Suprapubic skin (tissue), 4 donors: ENCODE results near the gene PGA5. TPM values are rescaled to one million over a fixed set of nuclear protein-coding genes. Genes with fewer than 3 reads are reported as not detected.

Experiments
- DNase-seq, 2 donors: peaks; one replicate each; pipeline ENCODE4 v3.0.0-alpha.2; 2019; ENCODE audit warnings: low spot score in 2 of 2
- H3K27ac ChIP-seq: fragments of 200-600 bp; sonication (generic); one replicate; pipeline ENCODE4 v1.5.1; 2019
- H3K27me3 ChIP-seq: fragments of 200-600 bp; sonication (generic); one replicate; pipeline ENCODE4 v1.5.1; 2019
- H3K36me3 ChIP-seq: fragments of 200-600 bp; sonication (generic); one replicate; pipeline ENCODE4 v1.5.1; 2019
- H3K4me1 ChIP-seq: fragments of 200-600 bp; sonication (generic); one replicate; pipeline ENCODE4 v1.5.1; 2019
- H3K4me3 ChIP-seq: fragments of 200-600 bp; sonication (generic); one replicate; pipeline ENCODE4 v1.5.1; 2019; ENCODE audit warnings: mild to moderate bottlenecking
- H3K9me3 ChIP-seq: fragments of 200-600 bp; sonication (generic); one replicate; pipeline ENCODE4 v1.5.1; 2019
- EP300 ChIP-seq: sonication (generic); formaldehyde crosslinking; IDR thresholded peaks from one replicate; pipeline ENCODE4 v1.6.1; 2017; ENCODE audit warnings: antibody characterized with exemption
- POLR2A ChIP-seq, 2 donors: fragments of 450-650 bp; IDR thresholded peaks; one replicate each; pipeline ENCODE4 v1.6.1; 2017; ENCODE audit warnings: antibody characterized with exemption in 2 of 2, mild to moderate bottlenecking in 2 of 2, moderate library complexity in 2 of 2
- POLR2AphosphoS5 ChIP-seq, 3 donors: sonication (generic); formaldehyde crosslinking; IDR thresholded peaks; one replicate each; pipeline ENCODE4 v1.6.1; 2017; ENCODE audit warnings: antibody characterized with exemption in 3 of 3
- WGBS: methylation state at CpG from one replicate; pipeline ENCODE4 v1.1.5; 2018; 5-methylcytosine and 5-hydroxymethylcytosine counted together
- total RNA-seq, 4 donors: library from RNA; depleted of rRNA; stranded (reverse); fragments of >200 nt; gene quantifications; one replicate each; pipeline ENCODE4 v1.1.0, GENCODE V29; 2016
- TF ChIP-seq, protein P1 (sequence below), 2 donors: fragments of 200-600 bp in 1 of 2; fragments of 450-650 bp in 1 of 2; sonication (generic) in 1 of 2; IDR thresholded peaks; one replicate each; pipeline ENCODE4 v1.5.1; 2016 to 2019; ENCODE audit warnings: antibody characterized with exemption in 2 of 2, mild to moderate bottlenecking in 1 of 2, moderate library complexity in 1 of 2

PGA5 gene
- total RNA-seq, 4 donors from 2014 or later = not detected

DNA sequence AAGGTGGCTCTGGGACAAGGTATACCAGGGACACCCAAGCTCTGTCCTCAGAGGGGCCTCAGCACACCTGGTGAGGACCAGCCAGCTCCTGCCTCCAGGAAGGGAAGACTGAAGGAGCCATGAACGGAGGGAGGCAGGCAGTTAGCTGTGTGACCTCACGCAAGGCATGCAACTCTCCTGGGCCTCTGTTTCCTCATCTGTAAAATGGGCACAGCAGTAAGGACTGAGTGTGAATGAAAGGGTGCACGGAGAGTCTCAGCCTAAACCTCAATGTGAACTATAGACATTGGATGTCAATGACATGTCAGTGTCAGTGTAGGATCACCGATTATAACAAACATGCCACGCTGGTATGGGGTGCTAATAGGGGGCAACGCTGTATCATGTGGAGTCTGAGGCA lies 18.4 kb downstream of the PGA5 start:
- TF ChIP-seq POLR2A (IDR thresholded peaks at IDR 0.05) = no peak
- TF ChIP-seq, protein P1, sequence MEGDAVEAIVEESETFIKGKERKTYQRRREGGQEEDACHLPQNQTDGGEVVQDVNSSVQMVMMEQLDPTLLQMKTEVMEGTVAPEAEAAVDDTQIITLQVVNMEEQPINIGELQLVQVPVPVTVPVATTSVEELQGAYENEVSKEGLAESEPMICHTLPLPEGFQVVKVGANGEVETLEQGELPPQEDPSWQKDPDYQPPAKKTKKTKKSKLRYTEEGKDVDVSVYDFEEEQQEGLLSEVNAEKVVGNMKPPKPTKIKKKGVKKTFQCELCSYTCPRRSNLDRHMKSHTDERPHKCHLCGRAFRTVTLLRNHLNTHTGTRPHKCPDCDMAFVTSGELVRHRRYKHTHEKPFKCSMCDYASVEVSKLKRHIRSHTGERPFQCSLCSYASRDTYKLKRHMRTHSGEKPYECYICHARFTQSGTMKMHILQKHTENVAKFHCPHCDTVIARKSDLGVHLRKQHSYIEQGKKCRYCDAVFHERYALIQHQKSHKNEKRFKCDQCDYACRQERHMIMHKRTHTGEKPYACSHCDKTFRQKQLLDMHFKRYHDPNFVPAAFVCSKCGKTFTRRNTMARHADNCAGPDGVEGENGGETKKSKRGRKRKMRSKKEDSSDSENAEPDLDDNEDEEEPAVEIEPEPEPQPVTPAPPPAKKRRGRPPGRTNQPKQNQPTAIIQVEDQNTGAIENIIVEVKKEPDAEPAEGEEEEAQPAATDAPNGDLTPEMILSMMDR (IDR thresholded peaks at IDR 0.05) = no peak
- TF ChIP-seq POLR2AphosphoS5 (IDR thresholded peaks at IDR 0.05) = no peak
- no peak for TF ChIP-seq EP300
- Histone ChIP-seq H3K36me3 (no peaks in the 10 kb centered on the region), H3K27me3 (no peaks in the 10 kb centered on the region), H3K27ac (no peak overlapping the region), H3K9me3 (no peaks in the 10 kb centered on the region), H3K4me1 (no peaks in the 10 kb centered on the region), H3K4me3 (no peak overlapping the region)
- WGBS = 87% methylated on average over 6 of the region's 6 CpGs
- no peak for DNase-seq

DNA sequence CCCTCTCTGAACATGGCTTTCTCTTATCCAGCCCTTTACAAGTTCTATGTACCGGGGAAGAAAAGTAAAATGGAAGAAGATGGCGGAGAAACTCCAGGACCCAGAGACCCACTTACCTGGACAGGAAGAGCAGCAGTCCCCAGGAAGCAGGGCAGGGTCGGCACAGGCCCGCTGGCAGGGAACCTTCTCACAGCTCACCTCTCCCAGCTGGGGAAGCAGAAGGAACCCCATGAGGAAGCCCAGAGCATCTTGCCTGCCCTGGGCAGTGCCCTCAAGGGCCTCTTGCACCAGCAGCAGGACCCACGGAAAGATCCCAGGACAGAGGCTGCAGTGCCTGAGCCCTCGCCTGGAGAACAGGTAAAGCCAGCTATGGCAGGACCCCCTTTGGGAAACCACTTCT lies 23.4 kb downstream of the PGA5 start:
- WGBS = 82% methylated on average over 4 of the region's 6 CpGs
- no peak overlapping the region for H3K27ac ChIP-seq
- DNase-seq = no peak

DNA sequence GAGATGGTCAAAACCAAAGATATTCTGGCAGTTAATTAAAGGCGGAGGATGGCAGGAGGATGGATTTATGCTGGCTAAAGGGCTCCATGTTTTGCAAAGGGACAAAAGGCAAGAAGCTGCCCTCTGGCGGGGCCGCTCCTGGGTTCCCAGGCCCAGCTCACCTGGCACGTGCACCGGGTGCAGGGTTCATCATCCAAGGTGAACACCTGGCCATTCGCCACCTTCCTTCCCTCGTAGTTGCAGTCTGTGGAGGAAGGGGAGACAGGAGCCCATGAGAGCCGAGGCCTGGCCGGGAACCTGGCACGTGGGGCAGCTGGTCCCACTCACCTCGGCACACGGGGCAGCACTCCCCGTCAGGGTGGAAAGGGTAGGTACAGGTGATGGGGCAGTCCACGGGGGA lies 23.8 kb downstream of the PGA5 start:
- no peak for DNase-seq
- H3K4me1 ChIP-seq = no peaks in the 10 kb centered on the region
- H3K9me3 ChIP-seq = no peaks in the 10 kb centered on the region
- WGBS = 93% methylated on average over 11 of the region's 14 CpGs
- H3K4me3 ChIP-seq = no peak overlapping the region
- no peaks in the 10 kb centered on the region for H3K27me3 ChIP-seq
- no peak overlapping the region for H3K27ac ChIP-seq
- no peak for TF ChIP-seq EP300
- TF ChIP-seq, protein P1 (IDR thresholded peaks at IDR 0.05) = no peak
- no peak for TF ChIP-seq POLR2A (IDR thresholded peaks at IDR 0.05)
- TF ChIP-seq POLR2AphosphoS5 (IDR thresholded peaks at IDR 0.05) = no peak
- no peaks in the 10 kb centered on the region for H3K36me3 ChIP-seq

More for the DNA sequence above, 23.4 kb downstream of the PGA5 start:
- Histone ChIP-seq H3K4me1 (no peaks in the 10 kb centered on the region), H3K27me3 (no peaks in the 10 kb centered on the region), H3K36me3 (no peaks in the 10 kb centered on the region), H3K4me3 (no peak overlapping the region), H3K9me3 (no peaks in the 10 kb centered on the region)
- TF ChIP-seq POLR2A (IDR thresholded peaks at IDR 0.05) (no peak), EP300 (no peak), POLR2AphosphoS5 (IDR thresholded peaks at IDR 0.05) (no peak)
- TF ChIP-seq, protein P1 (IDR thresholded peaks at IDR 0.05) = no peak

DNA sequence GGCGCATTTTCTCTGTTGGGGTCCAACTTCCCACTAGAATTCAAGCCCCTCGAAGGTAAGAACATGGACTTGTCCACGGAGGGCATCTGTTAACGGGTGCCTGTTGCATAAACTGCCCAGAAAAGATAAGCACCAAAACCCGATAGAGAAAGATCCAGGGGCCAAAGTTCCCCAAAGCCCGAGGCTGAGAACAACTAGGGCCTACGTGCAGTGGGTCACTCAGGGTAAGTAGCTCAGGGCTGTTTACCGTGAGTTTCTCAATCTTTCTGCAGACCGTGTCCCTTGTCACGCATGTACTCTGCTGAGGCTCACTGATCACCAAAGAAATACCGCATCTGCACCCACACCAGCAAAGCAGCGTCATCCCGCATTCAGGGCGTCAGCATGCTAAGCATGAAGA lies 24.4 kb downstream of the PGA5 start:
- 94% methylated on average over 13 of the region's 14 CpGs for WGBS
- TF ChIP-seq POLR2A (IDR thresholded peaks at IDR 0.05) (no peak), EP300 (no peak), POLR2AphosphoS5 (IDR thresholded peaks at IDR 0.05) (no peak)
- TF ChIP-seq, protein P1 (IDR thresholded peaks at IDR 0.05) = no peak
- H3K36me3 ChIP-seq = no peaks in the 10 kb centered on the region
- no peaks in the 10 kb centered on the region for H3K4me1 ChIP-seq
- H3K27ac ChIP-seq = no peak overlapping the region
- H3K9me3 ChIP-seq = no peaks in the 10 kb centered on the region
- no peak for DNase-seq
- no peaks in the 10 kb centered on the region for H3K27me3 ChIP-seq
- no peak overlapping the region for H3K4me3 ChIP-seq

DNA sequence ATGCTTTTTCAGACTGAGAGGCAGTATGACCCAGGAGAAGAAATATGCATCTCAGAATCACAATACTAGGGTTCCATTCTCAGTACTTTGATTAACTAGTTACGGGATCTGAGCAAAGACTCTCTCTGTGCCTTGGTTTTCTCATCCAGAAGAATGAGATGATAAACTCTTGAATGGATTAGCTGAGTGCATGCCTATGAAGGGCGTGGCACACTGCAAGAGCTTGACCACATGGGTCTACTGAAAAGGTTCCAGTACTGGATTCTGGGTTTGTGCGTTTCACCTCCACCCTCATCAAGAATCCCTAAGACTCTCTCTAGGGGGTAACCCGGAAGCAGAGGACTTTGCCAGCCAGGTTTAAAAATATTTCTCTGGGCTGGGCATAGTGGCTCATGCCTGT lies 25.6 kb downstream of the PGA5 start:
- H3K36me3 ChIP-seq = no peaks in the 10 kb centered on the region
- no peaks in the 10 kb centered on the region for H3K27me3 ChIP-seq
- H3K9me3 ChIP-seq = no peaks in the 10 kb centered on the region
- H3K4me3 ChIP-seq = no peak overlapping the region
- H3K27ac ChIP-seq = no peak overlapping the region
- no peak for TF ChIP-seq EP300
- TF ChIP-seq POLR2A (IDR thresholded peaks at IDR 0.05) = no peak
- TF ChIP-seq, protein P1 (IDR thresholded peaks at IDR 0.05) = no peak
- no peak for TF ChIP-seq POLR2AphosphoS5 (IDR thresholded peaks at IDR 0.05)
- no peak for DNase-seq
- 72% methylated on average over 4 of the region's 4 CpGs for WGBS
- H3K4me1 ChIP-seq = no peaks in the 10 kb centered on the region
